GDM1 (cell line): ENCODE data around the gene MUTYH.
"Not testable (repeated sequence)": the region's sequence is repeated elsewhere in the genome, so short reads cannot be mapped to it uniquely, and the experiment has no call there.

Source experiments
- DNase-seq: peaks from one replicate; lab custom pipeline; 2025; lab: John Stamatoyannopoulos, UW

The MUTYH gene

DNA sequence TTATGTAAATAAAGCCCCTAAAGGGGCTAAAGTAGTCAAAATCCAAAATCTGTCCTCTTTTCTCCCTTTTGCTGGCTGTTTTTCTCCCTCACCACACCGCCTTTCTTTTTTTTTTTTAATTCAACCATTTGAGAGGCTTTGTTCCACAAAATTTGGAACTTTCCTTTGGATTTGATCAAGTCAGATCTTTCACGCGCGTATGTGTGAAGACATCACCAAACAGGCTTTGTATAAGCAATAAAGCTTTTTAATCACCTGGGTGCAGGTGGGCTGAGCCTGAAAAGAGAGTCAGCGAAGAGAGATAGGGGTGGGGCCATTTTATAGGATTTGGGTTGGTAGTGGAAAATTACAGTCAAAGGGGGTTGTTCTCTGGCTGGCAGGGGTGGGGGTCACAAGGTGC is 18.8 kb downstream of the MUTYH start:
- no peak for DNase-seq

DNA sequence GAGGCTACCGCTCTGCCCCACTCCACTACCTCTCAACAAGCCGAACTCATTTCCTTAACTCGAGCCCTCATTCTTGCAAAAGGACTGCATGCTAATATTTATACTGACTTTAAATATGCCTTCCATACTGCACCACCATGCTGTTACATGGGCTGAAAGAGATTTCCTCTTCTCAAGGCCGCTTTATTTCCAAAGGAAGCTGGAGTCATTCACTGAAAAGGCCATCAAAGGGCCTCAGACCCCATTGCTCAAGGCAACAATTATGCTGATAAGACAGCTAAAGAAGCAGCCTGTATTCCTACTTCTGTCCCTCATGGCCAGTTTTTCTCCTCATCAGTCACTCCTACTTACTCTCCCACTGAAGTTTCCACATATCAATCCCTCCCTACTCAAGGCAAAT is 20.5 kb downstream of the MUTYH start:
- no peak for DNase-seq

DNA sequence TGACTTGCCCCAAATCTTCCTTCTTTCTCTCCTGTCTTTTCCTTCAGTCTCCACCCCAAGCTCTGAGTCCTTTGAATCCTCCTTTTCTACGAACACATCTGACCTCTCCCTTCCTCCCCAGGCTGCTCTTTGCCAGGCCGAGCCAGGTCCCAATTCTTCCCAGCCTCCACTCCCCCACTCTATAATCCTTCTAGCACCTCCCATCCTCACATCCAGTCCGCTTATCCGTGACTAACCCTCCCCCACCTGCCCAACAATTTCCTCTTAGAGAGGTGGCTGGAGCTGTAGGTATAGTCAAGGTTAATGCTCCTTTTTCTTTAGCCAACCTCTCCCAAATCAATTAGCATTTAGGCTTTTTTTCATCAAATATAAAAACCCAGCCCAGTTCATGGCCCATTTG is 23.1 kb downstream of the MUTYH start:
- DNase-seq: no peak

DNA sequence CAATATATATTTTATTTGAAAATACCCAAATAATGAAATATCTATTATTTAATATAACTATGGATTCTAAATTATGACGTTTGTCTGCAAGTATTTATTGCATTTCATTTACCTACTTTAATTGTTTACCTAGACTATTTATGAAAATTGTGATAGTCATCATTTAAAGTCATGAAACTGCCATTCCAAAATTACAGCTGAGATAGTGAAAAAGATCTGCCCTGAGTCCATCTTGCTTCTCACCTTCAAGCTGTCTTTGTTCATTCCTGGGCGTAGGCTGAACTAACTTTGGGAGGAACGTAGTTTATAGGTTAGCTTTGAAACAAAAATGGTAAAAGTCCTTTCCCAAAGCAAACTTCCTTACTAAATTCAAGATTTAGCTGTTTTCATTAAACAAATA is 26.0 kb downstream of the MUTYH start:
- no peak for DNase-seq

DNA sequence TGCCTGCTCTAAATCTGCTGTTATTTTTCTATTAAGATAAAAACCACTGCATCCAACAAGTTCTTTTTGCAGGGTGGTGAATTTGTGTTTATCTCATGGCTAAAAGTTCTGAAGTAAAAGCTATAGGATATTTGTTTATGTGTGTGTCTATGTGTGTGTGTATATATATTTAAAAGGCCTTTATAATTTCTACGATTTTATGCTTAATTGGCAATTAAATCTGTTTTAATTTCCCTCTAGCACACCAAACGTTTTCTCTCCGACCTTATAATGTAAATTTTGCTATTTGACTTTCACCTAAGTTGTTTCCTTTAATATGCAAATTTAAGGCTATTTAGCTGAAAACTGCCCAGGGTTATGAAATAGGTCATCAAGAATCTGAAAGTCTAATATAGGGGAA is 33.3 kb downstream of the MUTYH start:
- DNase-seq: no peak

DNA sequence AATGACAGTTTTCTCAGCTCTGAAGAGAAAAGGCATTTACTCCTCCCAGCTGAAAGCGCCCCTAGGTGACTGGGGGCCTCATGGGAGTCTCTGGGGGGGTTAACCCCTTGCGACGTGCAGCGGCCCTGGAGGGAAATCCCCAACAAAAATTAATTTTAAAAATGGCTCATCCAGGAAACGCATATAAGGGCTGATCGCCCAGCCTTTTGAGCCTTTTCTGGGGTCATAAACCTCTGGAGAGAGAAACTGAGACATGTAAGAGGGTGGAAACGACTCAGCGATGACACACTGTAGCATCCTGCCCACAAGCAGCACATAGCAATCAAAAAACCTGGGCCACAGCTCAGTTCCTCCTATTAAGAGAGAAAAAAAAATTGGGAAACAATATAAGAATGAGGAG is 33.9 kb downstream of the MUTYH start:
- peak; percentile 17 for DNase-seq

DNA sequence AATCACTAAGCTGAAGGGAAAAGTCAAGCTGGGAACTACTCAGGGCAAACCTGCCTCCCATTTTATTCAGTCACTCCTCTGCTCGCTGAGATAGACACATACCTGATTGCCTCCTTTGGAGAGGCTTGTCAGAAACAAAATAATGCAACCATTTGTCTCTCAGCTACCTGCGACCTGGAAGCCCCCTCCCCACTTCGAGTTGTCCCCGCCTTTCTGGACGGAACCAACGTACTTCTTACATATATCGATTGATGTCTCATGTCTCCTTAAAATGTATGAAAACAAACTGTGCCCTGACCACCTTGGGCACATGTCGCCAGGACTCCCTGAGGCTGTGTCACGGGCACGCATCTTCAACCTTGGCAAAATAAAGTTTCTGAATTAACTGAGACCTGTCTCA is 35.0 kb downstream of the MUTYH start:
- no peak for DNase-seq

DNA sequence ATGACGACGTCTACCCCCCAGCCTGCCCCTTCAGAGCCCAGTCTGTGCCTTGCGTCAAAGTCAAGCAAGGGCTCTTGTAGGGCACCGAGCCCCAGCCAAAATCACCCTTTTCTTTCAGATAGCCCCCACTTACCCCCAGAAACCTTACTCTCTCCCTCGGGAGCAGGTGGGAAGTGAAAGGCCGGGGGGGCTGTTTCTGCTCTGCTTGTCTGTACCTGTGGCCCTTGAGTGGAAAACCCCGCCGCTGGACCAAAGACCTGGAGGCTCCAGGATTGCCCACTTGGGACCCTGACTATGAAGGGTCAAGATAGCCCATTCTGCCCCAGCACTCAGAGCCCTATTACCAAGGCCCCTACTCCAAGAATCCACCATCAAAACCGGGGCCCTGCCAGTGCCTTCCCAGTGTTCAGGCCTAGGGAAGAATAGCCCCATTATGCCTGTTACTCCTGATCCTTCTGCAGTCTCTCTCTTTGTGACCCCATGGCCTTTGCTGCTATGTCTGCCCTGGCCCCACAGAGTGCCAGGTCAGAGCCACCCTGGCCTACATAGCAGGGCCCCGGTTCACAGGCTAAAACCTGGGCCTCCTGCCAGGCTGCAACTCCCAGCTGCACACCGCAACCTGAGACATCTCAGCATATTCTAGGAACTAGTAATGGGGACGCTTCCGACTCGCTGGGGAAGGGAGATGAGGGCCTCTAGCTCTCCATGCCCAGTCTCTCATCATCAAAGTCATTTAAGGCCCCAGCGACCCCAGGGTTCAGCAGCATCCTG is 35.7 kb downstream of the MUTYH start:
- DNase-seq: no peak

DNA sequence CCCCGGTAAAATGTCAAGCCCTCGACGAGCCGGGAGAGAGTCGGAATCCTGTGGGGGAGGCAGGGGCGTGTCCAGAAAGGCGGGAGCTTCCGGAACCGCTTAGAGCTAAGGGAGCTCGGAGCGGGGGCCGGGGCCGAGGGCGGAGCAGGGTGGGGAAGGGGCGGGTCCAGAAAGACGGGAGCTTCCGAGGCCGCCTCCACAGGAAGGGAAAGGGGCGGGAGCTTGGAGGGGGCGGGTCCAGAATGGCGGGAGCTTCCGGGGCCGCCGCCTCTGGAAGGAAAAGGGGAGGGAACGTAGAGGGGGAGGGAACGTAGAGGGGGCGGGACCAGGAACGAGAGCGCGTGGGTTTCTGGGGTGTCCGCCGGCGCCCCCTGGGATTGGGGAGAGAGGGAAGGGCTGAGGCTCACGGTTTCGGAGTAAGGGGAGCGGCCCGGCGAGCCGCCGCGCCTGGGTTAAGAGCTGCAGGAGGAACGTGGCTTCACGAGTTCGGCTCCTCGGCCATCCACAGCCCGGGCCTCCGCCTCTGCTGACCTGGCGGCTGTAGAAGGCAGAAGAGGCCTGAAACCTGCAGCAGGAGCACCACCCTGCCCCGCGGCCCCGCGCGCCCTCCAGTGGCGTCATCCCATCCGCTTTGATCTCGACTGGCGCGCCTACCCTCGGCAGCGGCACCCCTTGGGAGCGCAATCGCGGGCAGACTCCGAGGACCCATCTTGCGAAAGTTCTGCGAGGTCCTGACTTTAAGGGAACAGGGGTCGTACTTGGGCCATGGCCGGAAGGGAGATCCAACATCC is 36.5 kb downstream of the MUTYH start:
- DNase-seq: peak; percentile 96

DNA sequence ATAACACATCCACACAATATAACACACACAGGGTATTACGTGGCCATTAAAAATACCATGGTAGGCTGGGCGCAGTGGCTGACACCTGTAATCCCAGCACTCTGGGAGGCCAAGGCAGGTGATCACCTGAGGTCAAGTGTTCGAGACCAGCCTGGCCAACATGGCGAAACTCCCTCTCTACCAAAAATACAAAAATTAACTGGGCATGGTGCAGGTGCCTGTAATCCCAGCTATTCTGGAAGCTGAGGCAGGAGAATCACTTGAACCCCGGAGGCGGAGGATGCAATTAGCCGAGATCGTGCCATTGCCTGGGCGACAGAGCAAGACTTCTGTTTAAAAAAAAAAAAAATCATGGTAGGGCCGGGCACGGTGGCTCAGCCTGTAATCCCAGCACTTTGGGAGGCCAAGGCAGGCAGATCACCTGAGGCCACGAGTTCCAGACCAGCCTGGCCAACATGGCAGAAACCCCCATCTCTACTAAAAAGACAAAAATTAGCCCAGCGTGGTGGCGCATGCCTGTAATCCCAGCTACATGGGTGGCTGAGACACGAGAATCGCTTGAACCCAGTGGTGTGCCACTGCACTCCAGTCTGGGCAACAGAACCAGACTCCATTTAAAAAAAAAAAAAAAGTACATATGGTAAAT is 37.6 kb downstream of the MUTYH start:
- DNase-seq: no peak

DNA sequence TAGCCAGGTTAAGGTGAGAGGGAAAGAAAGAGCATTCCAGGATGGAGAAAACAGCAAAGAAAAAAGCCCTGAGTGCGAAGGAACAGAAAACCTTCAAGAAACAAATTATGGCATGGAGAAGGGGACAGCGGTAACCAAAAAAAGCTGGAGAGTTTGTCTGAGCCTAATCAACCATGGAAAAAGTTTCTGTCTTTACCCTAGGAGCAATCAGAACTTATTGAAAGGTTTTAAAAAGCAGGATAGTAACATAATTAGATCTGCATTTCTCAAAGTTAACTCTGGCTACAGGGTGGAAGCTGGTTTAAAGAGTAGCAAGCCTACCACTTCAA is 39.6 kb downstream of the MUTYH start:
- no peak for DNase-seq

DNA sequence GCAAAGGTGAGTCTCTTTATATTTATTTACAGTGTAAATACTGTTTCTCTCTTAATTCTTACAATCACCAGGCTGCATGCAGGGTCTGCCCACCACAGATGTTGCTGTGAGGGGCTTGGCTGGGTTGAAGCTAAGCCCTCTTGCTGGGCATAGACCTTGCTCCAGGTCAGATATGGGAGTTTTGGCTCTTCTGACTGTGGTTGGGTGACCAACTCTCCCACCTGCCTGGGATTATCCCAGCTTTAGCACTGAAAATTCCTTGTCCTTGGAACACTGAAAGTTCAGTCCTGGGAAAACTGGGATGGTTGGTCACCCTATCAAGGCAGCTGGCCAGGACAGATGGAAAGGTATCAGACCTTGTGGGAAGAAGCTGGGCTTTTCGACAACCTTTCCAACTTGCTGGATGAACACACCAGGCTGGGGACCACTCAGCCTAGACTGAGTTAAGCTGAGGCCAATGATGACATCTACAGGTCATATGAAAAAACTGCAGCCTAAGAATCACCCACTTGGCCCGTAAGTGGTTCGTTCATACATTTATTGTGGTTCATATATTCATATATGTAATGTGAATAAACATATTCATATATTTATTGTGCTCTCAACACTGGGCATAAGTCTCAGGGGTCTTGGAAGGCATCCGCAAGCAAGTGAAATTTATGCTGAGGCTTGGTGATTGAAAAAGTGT is 40.1 kb downstream of the MUTYH start:
- peak; percentile 38 for DNase-seq

DNA sequence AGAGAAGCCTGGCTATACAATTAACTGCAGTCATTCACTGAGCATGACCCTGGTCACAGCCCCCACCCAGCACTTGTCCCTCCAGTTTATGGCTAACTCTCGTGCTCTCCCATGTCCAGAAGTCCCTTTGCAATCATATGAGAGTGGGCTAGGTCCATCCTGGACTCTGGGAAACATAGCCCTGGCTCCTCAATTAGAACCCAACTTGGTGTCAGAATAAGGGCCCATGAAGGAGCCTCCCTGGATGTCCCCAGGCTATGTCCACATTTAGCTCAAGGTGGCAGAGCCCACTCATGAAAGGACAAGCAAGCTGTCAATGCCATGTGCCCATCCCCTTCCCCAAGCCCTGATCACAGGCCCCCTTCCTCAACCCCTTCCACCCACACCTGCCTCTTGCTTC is 40.9 kb downstream of the MUTYH start:
- DNase-seq: no peak

DNA sequence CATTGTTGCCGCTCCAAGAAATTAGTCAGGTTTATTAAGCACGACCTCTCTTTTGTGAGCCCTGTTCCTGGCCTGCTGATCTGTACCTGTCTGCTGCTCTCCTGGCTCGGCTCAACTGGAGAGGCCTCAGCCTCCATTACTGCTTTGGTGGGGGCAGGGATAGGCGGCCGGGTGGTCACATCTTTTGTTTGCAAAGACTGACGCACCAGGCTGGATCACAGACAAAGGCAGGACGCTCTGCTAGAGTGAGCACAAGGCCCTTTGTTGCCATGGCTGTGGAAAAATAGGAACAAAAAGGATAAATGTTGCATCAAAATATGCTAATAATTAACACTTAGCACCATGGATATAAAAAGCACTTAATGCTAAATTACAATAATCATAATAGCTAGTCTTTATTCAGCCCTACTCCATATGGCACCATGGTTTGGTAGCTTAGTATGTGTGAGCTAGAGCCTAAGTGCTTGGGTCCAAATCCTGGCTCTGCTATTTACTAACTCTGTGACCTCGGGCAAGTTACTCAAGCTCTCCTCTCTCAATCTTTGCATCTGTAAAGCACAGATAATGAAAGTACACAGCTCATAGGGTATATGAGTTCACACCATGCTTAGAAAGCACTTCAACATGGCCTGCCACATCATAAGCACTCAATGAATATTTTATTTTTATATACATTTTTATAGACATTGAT is 42.4 kb downstream of the MUTYH start:
- no peak for DNase-seq

DNA sequence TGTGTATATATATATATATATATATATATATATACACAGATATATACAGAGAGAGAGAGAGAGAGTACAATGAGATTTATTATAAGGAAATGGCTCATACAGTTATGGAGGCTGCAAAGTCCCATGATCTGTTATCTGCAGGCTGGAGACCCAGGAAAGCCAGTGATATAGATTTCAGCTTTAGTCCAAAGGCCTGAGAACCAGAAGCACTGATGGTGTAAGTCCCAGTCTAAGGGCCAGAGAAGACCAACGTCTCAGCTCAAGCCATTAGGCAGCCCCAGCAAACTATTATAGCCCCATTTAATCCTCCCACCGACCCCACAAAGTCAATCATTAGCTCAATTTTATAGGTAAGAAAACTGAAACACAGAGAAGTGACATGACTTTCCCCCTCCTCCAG is 48.5 kb downstream of the MUTYH start:
- DNase-seq: no peak

DNA sequence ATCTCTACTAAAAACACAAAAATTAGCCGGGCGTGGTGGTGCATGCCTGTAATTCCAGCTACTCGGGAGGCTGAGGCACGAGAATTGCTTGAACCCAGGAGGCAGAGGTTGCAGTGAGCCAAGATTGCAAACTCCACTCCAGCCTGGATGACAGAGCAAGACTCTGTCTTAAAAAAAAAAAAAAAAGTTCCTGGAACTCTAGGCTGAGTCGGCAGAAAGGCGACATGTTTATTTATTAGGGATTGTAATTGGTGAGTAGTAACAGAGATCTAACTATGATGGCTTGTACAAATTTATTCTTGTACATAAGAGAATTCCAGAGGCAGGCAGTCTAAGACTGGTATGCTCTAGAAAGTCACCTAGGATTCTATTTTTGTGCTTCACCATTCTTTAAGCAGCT is 49.2 kb downstream of the MUTYH start:
- DNase-seq: not testable (repeated sequence)

DNA sequence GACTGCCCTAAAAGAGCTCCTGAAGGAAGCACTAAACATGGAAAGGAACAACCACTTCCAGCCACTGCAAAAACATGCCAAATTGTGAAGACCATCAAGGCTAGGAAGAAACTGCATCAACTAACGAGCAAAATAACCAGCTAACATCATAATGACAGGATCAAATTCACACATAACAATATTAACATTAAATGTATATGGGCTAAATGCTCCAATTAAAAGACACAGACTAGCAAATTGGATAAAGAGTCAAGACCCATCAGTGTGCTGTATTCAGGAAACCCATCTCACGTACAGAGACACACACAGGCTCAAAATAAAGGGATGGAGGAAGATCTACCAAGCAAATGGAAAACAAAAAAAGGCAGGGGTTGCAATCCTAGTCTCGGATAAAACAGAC is 53.7 kb downstream of the MUTYH start:
- not testable (repeated sequence) for DNase-seq

DNA sequence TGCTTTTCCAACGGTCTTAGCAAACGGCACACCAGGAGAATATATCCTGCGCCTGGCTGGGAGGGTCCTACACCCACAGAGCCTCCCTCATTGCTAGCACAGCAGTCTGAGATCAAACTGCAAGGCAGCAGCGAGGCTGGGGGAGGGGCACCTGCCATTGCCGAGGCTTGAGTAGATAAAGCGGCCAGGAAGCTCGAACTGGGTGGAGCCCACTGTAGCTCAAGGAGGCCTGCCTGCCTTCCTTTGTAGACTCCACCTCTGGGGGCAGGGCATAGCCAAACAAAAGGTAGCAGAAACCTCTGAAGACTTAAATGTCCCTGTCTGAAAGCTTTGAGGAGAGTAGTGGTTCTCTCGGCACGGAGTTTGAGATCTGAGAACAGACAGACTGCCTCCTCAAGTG is 55.4 kb downstream of the MUTYH start:
- not testable (repeated sequence) for DNase-seq

DNA sequence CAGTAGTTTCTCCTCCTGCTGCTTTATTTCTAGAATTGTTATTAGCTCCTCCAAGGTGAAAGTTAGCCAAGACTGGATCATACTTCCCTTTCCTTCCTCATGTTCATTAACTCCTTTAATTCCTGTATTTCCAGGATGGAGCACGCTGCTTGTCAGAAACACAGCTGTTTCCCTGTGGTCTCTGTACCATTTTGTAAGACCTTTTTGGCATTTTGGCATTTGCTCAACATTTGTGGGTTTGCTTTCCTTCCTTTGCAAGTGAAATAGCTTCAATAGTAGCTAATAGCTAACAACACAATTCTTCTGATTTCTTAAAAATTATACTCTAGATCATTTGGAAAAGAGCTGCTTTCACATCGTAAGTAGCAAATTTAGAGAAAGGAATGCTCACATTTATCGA is 57.9 kb downstream of the MUTYH start:
- no peak for DNase-seq
